Measurements from ENCODE around the gene C1QL1. TPM values are rescaled to one million over a fixed set of nuclear protein-coding genes. Genes with fewer than 3 reads are reported as not detected.

Gene C1QL1
- total and polyA plus RNA-seq, 9 of the 15 experiments (the other 6 are each of a cell fraction or from before 2014, with no cell fraction given) = 0.07 to 0.12 (median 0.09) TPM; not detected in 6

GRCh38 chr17:44942456-44942855 lies 25.6 kb downstream of the C1QL1 start (continued):
- TF ChIP-seq HES1 (IDR thresholded peaks at IDR 0.05; ENCODE audit: low read depth) = no peak

- H3K9me3 ChIP-seq (replicated peaks; ENCODE audit: control insufficient read depth, insufficient read depth, low read depth, low read length) = no peaks in the 10 kb centered on the region
- no peaks in the 10 kb centered on the region for H3K27me3 ChIP-seq (ENCODE audit: control insufficient read depth in 2 of 2, insufficient read depth in 2 of 2, low read length in 2 of 2)
- H2AFZ ChIP-seq (ENCODE audit: low read depth, low read length) = no peak overlapping the region
- H3K4me2 ChIP-seq (ENCODE audit: insufficient read depth, low read length) = no peak overlapping the region
- peaks cover 0 to 12% of the 10 kb centered on the region in 2 experiments; a peak in 2 of 5 replicates for H3K4me1 ChIP-seq (replicated peaks in 1 of 2; ENCODE audit: control insufficient read depth in 2 of 2, insufficient read depth in 2 of 2, low read length in 2 of 2)
- TF ChIP-seq RBFOX2 (IDR thresholded peaks at IDR 0.05; ENCODE audit: low read depth, low read length) (0 out of 2 replicates have a peak, but pooled peaks have one; percentile 25), ZNF146 (CRISPR knock-in tag; IDR thresholded peaks at IDR 0.05; ENCODE audit: unreplicated experiment) (no peak)
- H3K27ac ChIP-seq (ENCODE audit: extremely low read depth, low read depth, low read length) = no peak overlapping the region
- BruUV-seq (replicated peaks) = no TSS peak
- 86% methylated on average over 9 of the region's 9 CpGs for WGBS (ENCODE audit: insufficient coverage, low coverage, missing lambda C conversion rate)
- ChIA-PET POLR2A (interaction anchor here (0.6 to 2.0 kb wide), 6 partner anchors 8 to 333 kb away, joined by 3 to 9 read pairs (median 3); no protein-coding TSS in a partner anchor), CTCF (ENCODE audit: low intra/inter-chr PET ratio) (no interaction called here)
- H4K20me1 ChIP-seq (replicated peaks; ENCODE audit: control insufficient read depth, insufficient read depth, low read length) = no peaks in the 10 kb centered on the region
- H3K9ac ChIP-seq (ENCODE audit: insufficient read depth in 1 of 2, low read depth in 2 of 2, low read length in 2 of 2) = 0 out of 4 replicates have a peak overlapping the region, but pooled peaks of 1 of the 2 experiments have one; percentile 37
- FAIRE-seq (no peak), DNase-seq (ENCODE audit: extremely low read depth in 1 of 4, low spot score in 3 of 4) (no peak), ATAC-seq (no peak)
- H3K79me2 ChIP-seq (ENCODE audit: control insufficient read depth, insufficient read depth, low read length) = peaks cover 79% of the 10 kb centered on the region
- intact Hi-C loops (cut with micrococcal nuclease) = no loop called here
- H3K9me1 ChIP-seq (ENCODE audit: control insufficient read depth, insufficient read depth, low read length) = no peaks in the 10 kb centered on the region
- in situ Hi-C loops (cut with MboI) = no loop called here
- H3K4me3 ChIP-seq = no peak overlapping the region
- H3K36me3 ChIP-seq (ENCODE audit: control insufficient read depth, insufficient read depth, low read length) = peaks cover 73% of the 10 kb centered on the region
Measured at GRCh38 chr17:44941712-44942331, 26.3 kb downstream of the C1QL1 start.

Measured in K562 (cell line).